K562 (cell line): ENCODE measurements around the gene ZFYVE28. TPM values are rescaled to one million over a fixed set of nuclear protein-coding genes. Genes with fewer than 3 reads are reported as not detected.

Experiments used
- ATAC-seq: fragments of 200-7000 bp; cut with Tn5 transposase; 3 replicates; pipeline ENCODE4 v1.9.1; 2020; ENCODE audit warnings: moderate library complexity
- BruUV-seq: library from RNA; stranded (reverse); fragments of 400-500 nt; replicated peaks from 2 replicates; lab custom pipeline; 2021; lab: Mats Ljungman, UMichigan
- CTCF ChIA-PET: fragments of 300-600 bp; formaldehyde crosslinking; extraction: SDS; loops from one replicate; lab custom pipeline; 2021; ENCODE audit warnings: low intra/inter-chr PET ratio; lab: Yijun Ruan, JAX
- POLR2A ChIA-PET: fragments of 300-600, 350-650 bp; sonication (Branson Sonifier 250); formaldehyde crosslinking; extraction: SDS; loops from one replicate; lab custom pipeline; 2021; ENCODE audit warnings: antibody characterized with exemption, inconsistent platforms; lab: Yijun Ruan, JAX
- DNase-seq, 4 experiments: peaks; one replicate each; pipeline versions ENCODE4 v3.0.0 to v3.0.0-alpha.2; 2011 to 2018; ENCODE audit warnings: low spot score in 3 of 4, mixed read lengths in 3 of 4; ENCODE audit errors: extremely low read depth in 1 of 4
- FAIRE-seq: peaks from 2 replicates; lab custom pipeline; 2011; peaks lifted over from hg19 to GRCh38; lab: Jason Lieb, UNC
- H2AFZ ChIP-seq: 2 replicates; pipeline ENCODE4 v1.6.0; 2011; ENCODE audit warnings: low read depth, low read length, control low read depth, inconsistent platforms
- H3K27ac ChIP-seq: fragments of 200-600 bp; 3 replicates; pipeline ENCODE4 v1.8.0; 2011; ENCODE audit warnings: low read depth, mild to moderate bottlenecking, control low read depth, inconsistent platforms, low read length, moderate library complexity, mixed read lengths; ENCODE audit errors: extremely low read depth
- H3K27me3 ChIP-seq, 2 experiments: fragments of 300-600 bp in 1 of 2; 2 replicates in 1 of 2; 3 replicates in 1 of 2; pipeline versions ENCODE4 v1.6.0 to v1.8.0; 2011; ENCODE audit warnings: inconsistent platforms in 2 of 2, low read length in 2 of 2, mild to moderate bottlenecking in 1 of 2, mixed read lengths in 1 of 2, moderate library complexity in 1 of 2; ENCODE audit not compliant: control insufficient read depth in 2 of 2, insufficient read depth in 2 of 2
- H3K36me3 ChIP-seq: fragments of 300-600 bp; 3 replicates; pipeline ENCODE4 v1.8.0; 2011; ENCODE audit warnings: mild to moderate bottlenecking, low read length, inconsistent platforms; ENCODE audit not compliant: control insufficient read depth, insufficient read depth
- H3K4me1 ChIP-seq, 2 experiments: fragments of 200-600 bp in 1 of 2; replicated peaks in 1 of 2; 2 replicates in 1 of 2; 3 replicates in 1 of 2; pipeline versions ENCODE4 v1.5.1 to v1.8.0; 2011; ENCODE audit warnings: inconsistent platforms in 2 of 2, low read length in 2 of 2, mild to moderate bottlenecking in 1 of 2, mixed read lengths in 1 of 2, moderate library complexity in 1 of 2; ENCODE audit not compliant: control insufficient read depth in 2 of 2, insufficient read depth in 2 of 2
- H3K4me2 ChIP-seq: 2 replicates; pipeline ENCODE4 v1.6.1; 2011; ENCODE audit warnings: low read length, control low read depth, inconsistent platforms, mixed read lengths; ENCODE audit not compliant: insufficient read depth
- H3K4me3 ChIP-seq: fragments of 200-600 bp; sonication (generic), shearing (Covaris generic); 2 replicates; pipeline ENCODE4 v1.5.1; 2016; ENCODE audit warnings: control low read depth, inconsistent platforms
- H3K79me2 ChIP-seq: fragments of 200-600 bp; 3 replicates; pipeline ENCODE4 v1.8.0; 2011; ENCODE audit warnings: low read length, inconsistent platforms; ENCODE audit not compliant: control insufficient read depth, insufficient read depth
- H3K9ac ChIP-seq, 2 experiments: 2 replicates each; pipeline versions ENCODE4 v1.6.0 to v1.6.1; 2011; ENCODE audit warnings: low read depth in 2 of 2, low read length in 2 of 2, control low read depth in 1 of 2, inconsistent platforms in 1 of 2, mild to moderate bottlenecking in 1 of 2, mixed read lengths in 1 of 2; ENCODE audit not compliant: insufficient read depth in 1 of 2
- H3K9me1 ChIP-seq: one replicate; pipeline ENCODE4 v1.6.0; 2011; ENCODE audit warnings: inconsistent platforms, mild to moderate bottlenecking, low read length, moderate library complexity; ENCODE audit not compliant: control insufficient read depth, insufficient read depth
- H3K9me3 ChIP-seq: replicated peaks from 2 replicates; pipeline ENCODE4 v1.5.1; 2011; ENCODE audit warnings: low read depth, low read length, inconsistent platforms; ENCODE audit not compliant: control insufficient read depth, insufficient read depth
- H4K20me1 ChIP-seq: replicated peaks from 2 replicates; pipeline ENCODE4 v1.6.1; 2011; ENCODE audit warnings: low read length, inconsistent platforms, mixed read lengths; ENCODE audit not compliant: control insufficient read depth, insufficient read depth
- CEBPB ChIP-seq: fragments of 450-650 bp; IDR thresholded peaks from 2 replicates; pipeline ENCODE4 v1.6.1; 2016; ENCODE audit warnings: missing genetic modification characterization, missing compliant biosample characterization
- CEBPG ChIP-seq, 3 experiments: fragments of 200-800 bp in 1 of 3; sonication (Bioruptor generic) in 1 of 3; sonication (generic) in 1 of 3; formaldehyde crosslinking in 1 of 3; IDR thresholded peaks in 2 of 3; conservative IDR thresholded peaks in 1 of 3; 2 replicates each; pipeline versions ENCODE4 v1.6.1 to v1.8.0; 2016 to 2022; ENCODE audit warnings: missing compliant biosample characterization in 2 of 3, missing genetic modification characterization in 2 of 3, mild to moderate bottlenecking in 1 of 3, missing genetic modification reagents in 1 of 3
- RBFOX2 ChIP-seq: fragments of 200-400 bp; formaldehyde crosslinking; IDR thresholded peaks from 2 replicates; pipeline ENCODE4 v1.6.1; 2017; ENCODE audit warnings: low read depth, mild to moderate bottlenecking, low read length, moderate library complexity
- ZC3H4 ChIP-seq: sonication (generic); formaldehyde crosslinking; IDR thresholded peaks from 2 replicates; pipeline ENCODE4 v1.9.0; 2021; ENCODE audit warnings: missing genetic modification reagents, borderline replicate concordance
- ZFP91 ChIP-seq: sonication (generic); formaldehyde crosslinking; IDR thresholded peaks from 2 replicates; pipeline ENCODE4 v1.8.0; 2022; ENCODE audit warnings: mild to moderate bottlenecking, missing genetic modification reagents
- ZNF589 ChIP-seq: fragments of 200-800 bp; sonication (Bioruptor generic); IDR thresholded peaks from 2 replicates; pipeline ENCODE4 v1.6.1; 2016; ENCODE audit warnings: low read depth, missing genetic modification characterization, missing compliant biosample characterization
- ZNF592 ChIP-seq: fragments of 450-650 bp; IDR thresholded peaks from 2 replicates; pipeline ENCODE4 v1.6.1; 2017; ENCODE audit warnings: antibody characterized with exemption, mild to moderate bottlenecking
- WGBS: fragments of 100-300 bp; shearing (Covaris generic); methylation state at CpG from one replicate; pipeline ENCODE4 v1.1.6; 2016; ENCODE audit warnings: low coverage, mixed read lengths; ENCODE audit not compliant: insufficient coverage; ENCODE audit errors: missing lambda C conversion rate; 5-methylcytosine and 5-hydroxymethylcytosine counted together
- in situ Hi-C: fragments of 300-500 bp; cut with MboI; formaldehyde crosslinking; loops from 4 replicates; pipeline ENCODE4 v1.15.0; 2018; ENCODE audit warnings: inconsistent platforms, mixed read lengths
- intact Hi-C: fragments of 100-400 bp; cut with micrococcal nuclease; formaldehyde crosslinking; loops from 2 replicates; pipeline ENCODE4 v1.14.2; 2022
- polyA plus RNA-seq, 8 experiments: library from polyadenylated mRNA; depleted of rRNA in 4 of 8; stranded (reverse) in 5 of 8; unstranded in 3 of 8; fragments of >200 nt; fragmentation: Nextera tagmentation in 2 of 8; fragmentation: Illumina TruSeq in 1 of 8; extraction: Ambion mirVana in 2 of 8; extraction: Trizol in 1 of 8; gene quantifications; 2 replicates each; pipeline versions ENCODE4 v1.2.1 to v1.2.3, GENCODE V29; 2011 to 2014; ENCODE audit warnings: inconsistent platforms in 1 of 8, missing spikeins in 1 of 8
- total RNA-seq, 7 experiments: library from RNA; depleted of rRNA in 6 of 7; stranded (reverse); fragments of >200 nt in 6 of 7; fragmentation: Illumina TruSeq in 2 of 7; extraction: Trizol in 2 of 7; gene quantifications; 2 replicates each; pipeline versions ENCODE4 v1.2.1 to v1.2.3, GENCODE V29; 2011 to 2021; ENCODE audit warnings: low replicate concordance in 1 of 7

Gene ZFYVE28
- total and polyA plus RNA-seq, 9 of the 15 experiments (the other 6 are each of a cell fraction or from before 2014, with no cell fraction given) = 1.3 to 24.8 (median 8.9) TPM

GRCh38 chr4:2387829-2388228 is 30.6 kb downstream of the ZFYVE28 start (continued):
- TF ChIP-seq ZNF592 = peak; percentile 53; the same call in 1 of the 2 replicates

GRCh38 chr4:2387218-2387617 is 31.2 kb downstream of the ZFYVE28 start:
- in situ Hi-C loops = no loop called here
- H4K20me1 ChIP-seq = no peaks in the 10 kb centered on the region
- no peak overlapping the region for H3K4me2 ChIP-seq
- H3K36me3 ChIP-seq = peaks cover 5% of the 10 kb centered on the region; the same call in 1 of the 3 replicates
- BruUV-seq = no TSS peak
- ChIA-PET POLR2A (interaction anchor here (0.8 kb wide), 1 partner anchor 81 kb away, joined by 3 read pairs; no protein-coding TSS in a partner anchor), CTCF (no interaction called here)
- TF ChIP-seq ZFP91 (CRISPR knock-in tag) (no peak), CEBPB (0 out of 2 replicates have a peak, but pooled peaks have one; percentile 28), RBFOX2 (peak; percentile 24; the same call in 1 of the 2 replicates), ZC3H4 (CRISPR knock-in tag) (0 out of 2 replicates have a peak, but pooled peaks have one; percentile 58), CEBPG (CRISPR knock-in tag; IDR thresholded peaks at IDR 0.05) (0 out of 2 replicates have a peak, but pooled peaks have one; percentile 11), CEBPG (tag; conservative IDR thresholded peaks at IDR 0.05 in 1 of 2, IDR thresholded peaks at IDR 0.05 in 1 of 2) (no peak), ZNF589 (CRISPR knock-in tag) (no peak)
- no peaks in the 10 kb centered on the region for H3K9me1 ChIP-seq
- H3K4me1 ChIP-seq = peaks cover 61 to 74% of the 10 kb centered on the region in 2 experiments
- ATAC-seq = no peak
- H3K79me2 ChIP-seq = peaks cover 82% of the 10 kb centered on the region
- no peak overlapping the region for H3K4me3 ChIP-seq
- peak overlapping the region in 1 of 2 experiments; percentile 84; a peak in 2 of 4 replicates for H3K9ac ChIP-seq
- intact Hi-C loops = no loop called here
- FAIRE-seq = no peak
- no peak for DNase-seq
- H2AFZ ChIP-seq = no peak overlapping the region
- no peaks in the 10 kb centered on the region for H3K27me3 ChIP-seq
- H3K9me3 ChIP-seq = no peaks in the 10 kb centered on the region
- peak overlapping the region; percentile 54; the same call in 2 of the 3 replicates for H3K27ac ChIP-seq
- 94% methylated on average over 13 of the region's 17 CpGs for WGBS
